Panc1 (cell line): Measurements from ENCODE around the gene TPGS2.

Experiments
- POLR2AphosphoS5 ChIP-seq: IDR thresholded peaks from 2 replicates; pipeline ENCODE4 v1.6.1; 2012; ENCODE audit warnings: mild to moderate bottlenecking, low read depth, low read length, moderate library complexity
- SIN3A ChIP-seq: IDR thresholded peaks from 2 replicates; pipeline ENCODE4 v1.6.1; 2012; ENCODE audit warnings: low read depth, mild to moderate bottlenecking, low read length, moderate library complexity, borderline replicate concordance; ENCODE audit not compliant: insufficient read depth
- TCF7L2 ChIP-seq: IDR thresholded peaks from 2 replicates; pipeline ENCODE4 v1.6.1; 2011; ENCODE audit warnings: mild to moderate bottlenecking, low read depth, low read length, inconsistent platforms
- TF ChIP-seq, protein P1 (sequence below): fragments of 450-650 bp; IDR thresholded peaks from 2 replicates; pipeline ENCODE4 v1.5.1; 2017; ENCODE audit warnings: mild to moderate bottlenecking

DNA sequence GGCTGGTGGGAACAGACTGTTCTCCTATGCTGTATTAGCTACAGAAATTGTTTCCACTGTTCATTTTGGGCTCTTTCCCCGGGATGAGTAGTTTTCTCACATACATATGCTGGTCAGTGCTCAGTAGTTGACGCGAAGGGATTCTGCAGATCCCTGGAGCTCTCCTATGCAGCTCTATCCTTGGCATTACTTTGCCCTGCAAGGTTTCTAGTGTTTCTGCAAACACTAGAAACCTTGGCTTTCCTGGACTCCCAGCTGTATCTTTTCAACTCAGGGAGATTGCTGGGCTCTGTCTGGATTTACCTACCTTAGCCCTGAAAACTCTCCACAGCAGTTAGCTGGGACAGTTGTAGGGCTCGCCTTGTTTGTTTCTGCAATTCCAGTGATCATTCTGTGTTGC, 11.0 kb upstream of the TPGS2 start:
- TF ChIP-seq, protein P1, sequence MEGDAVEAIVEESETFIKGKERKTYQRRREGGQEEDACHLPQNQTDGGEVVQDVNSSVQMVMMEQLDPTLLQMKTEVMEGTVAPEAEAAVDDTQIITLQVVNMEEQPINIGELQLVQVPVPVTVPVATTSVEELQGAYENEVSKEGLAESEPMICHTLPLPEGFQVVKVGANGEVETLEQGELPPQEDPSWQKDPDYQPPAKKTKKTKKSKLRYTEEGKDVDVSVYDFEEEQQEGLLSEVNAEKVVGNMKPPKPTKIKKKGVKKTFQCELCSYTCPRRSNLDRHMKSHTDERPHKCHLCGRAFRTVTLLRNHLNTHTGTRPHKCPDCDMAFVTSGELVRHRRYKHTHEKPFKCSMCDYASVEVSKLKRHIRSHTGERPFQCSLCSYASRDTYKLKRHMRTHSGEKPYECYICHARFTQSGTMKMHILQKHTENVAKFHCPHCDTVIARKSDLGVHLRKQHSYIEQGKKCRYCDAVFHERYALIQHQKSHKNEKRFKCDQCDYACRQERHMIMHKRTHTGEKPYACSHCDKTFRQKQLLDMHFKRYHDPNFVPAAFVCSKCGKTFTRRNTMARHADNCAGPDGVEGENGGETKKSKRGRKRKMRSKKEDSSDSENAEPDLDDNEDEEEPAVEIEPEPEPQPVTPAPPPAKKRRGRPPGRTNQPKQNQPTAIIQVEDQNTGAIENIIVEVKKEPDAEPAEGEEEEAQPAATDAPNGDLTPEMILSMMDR: no peak
- TF ChIP-seq TCF7L2 (no peak), SIN3A (no peak), POLR2AphosphoS5 (no peak)
